ENCODE measurements around the gene BSND.

GRCh38 chr1:54988975-54989374 lies 9.8 kb upstream of the BSND start:
- no peak for TF ChIP-seq TSHZ2 (CRISPR knock-in tag; IDR thresholded peaks at IDR 0.05)
- no peak for TF ChIP-seq ARNTL (CRISPR knock-in tag; IDR thresholded peaks at IDR 0.05; ENCODE audit: borderline replicate concordance, low read depth)
